DMS53 (cell line): ENCODE data around the gene RPLP1.
"Not testable (repeated sequence)": the region's sequence is repeated elsewhere in the genome, so short reads cannot be mapped to it uniquely, and the experiment has no call there.

Source experiments
- DNase-seq: peaks from one replicate; lab custom pipeline; 2025; lab: John Stamatoyannopoulos, UW

The RPLP1 gene

DNA sequence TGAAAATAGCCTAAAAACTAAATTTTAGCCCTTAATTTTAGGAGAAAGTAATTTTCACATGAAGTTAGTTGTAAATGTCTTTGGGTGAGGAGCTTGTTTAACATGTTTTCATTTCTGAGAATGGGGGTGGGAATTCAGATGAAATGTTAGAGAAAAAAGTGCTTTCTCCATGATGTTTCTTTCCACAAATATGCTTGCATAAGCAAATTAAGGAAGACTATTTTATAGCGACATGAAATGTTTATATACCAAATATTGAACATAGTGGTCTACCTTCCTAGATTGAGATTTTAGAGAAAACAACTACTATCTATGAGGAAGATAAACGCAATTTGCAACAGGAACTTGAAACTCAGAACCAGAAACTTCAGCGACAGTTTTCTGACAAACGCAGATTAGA is 13.0 kb upstream of the RPLP1 start:
- no peak for DNase-seq

DNA sequence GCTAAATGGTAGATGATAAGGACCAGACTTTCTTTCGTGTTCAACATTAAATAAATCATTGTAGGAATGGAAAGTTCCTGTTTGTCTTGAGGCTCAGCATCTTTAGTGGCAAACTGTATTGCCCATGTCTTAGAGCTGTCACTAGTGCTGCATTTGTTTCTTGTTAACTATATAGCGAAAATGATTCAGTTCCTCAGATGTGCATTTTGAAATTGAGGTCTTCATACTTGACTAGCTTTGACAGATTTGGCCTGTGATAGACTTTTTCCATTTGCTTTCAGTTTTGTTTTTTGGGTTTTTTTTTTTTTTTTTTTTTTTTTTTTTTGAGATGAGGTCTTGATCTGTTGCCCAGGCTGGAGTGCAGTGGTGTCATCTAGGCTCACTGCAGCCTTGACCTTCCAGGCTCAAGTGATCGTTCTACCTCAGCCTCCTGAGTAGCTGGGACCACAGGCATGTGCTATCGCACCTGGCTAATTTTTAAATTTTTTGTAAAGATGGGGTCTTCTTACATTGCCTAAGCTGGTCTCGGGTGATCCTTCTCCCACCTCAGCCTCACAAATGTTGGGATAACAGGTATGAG is 9.5 kb upstream of the RPLP1 start:
- no peak for DNase-seq

DNA sequence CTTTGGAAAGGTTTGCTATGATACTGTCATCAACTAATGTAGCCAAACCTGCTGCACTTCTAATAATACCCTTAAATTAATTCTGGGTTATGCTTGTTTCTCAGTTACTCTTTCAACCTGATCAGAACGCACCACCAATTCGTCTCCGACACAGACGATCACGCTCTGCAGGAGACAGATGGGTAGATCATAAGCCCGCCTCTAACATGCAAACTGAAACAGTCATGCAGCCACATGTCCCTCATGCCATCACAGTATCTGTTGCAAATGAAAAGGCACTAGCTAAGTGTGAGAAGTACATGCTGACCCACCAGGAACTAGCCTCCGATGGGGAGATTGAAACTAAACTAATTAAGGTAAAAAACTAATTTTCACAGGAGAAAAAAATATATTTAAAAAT is 7.9 kb upstream of the RPLP1 start:
- DNase-seq, result no peak

DNA sequence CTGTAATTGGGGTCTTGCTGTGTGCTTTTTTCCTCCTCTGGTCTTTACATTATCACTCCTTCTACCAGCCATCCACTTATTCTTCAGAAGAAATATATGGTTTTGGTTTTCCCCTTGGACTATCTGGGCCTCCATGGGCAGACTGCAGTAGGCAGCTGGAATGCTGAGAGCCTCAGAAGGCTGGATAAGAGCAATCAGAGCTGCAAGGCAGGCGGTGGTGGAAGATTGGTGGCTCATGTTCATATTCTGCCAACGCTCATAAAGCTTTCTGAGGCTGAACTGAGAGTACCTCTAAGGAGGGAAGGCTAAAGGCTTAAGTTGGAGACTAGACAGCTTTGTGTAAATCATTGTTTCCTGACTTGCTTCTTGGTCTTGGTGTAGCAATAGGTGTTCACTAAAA is 5.7 kb upstream of the RPLP1 start:
- DNase-seq, result no peak

DNA sequence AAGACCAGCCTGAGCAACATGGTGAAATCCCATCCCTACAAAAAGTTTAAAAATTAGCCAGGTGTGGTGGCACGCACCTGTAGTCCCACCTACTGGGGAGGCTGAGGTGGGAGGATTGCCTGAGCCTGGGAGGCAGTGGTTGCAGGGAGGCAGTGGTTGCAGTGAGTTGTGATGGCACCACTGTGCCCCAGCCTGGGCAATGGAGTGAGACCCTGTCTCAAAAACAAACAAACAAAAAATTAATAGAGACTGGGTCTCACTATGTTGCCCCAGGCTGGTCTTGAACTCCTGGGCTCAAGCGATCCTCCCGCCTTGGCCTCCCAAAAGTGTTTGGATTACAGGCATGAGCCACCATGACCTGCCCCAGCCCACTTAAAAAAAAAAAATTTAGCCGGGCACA is 2.4 kb upstream of the RPLP1 start:
- not testable (repeated sequence) for DNase-seq

DNA sequence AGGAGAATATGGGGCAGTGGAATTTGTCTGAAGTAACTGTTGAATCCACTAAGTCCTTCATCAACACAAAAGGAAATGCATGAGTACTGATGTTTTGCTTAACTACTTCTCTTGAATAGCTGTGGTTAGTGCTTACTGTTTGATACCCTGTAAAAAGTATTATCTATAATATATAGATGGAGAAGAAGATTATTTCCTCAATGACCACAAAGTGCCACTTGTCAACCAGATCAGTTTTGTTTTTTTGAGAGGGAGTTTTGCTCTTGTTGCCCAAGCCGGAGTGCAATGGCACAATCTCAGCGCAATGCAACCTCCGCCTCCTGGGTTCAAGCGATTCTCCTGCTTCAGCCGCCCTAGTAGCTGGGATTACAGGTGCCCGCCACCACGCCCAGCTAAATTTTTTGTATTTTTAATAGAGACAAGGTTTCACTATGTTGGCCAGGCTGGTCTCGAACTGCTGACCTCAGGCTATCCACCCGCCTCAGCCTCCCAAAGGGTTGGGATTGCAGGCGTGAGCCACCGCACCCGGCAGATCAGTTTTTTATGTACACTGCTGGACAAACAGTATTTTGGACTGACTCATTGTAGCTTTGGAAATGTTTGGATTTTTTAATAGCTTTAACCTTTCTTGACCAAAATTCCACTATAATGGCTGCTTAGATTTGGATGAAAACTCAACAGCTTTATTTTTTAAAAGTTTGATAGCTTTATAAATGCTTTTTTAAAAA is 1.5 kb upstream of the RPLP1 start:
- no peak for DNase-seq

DNA sequence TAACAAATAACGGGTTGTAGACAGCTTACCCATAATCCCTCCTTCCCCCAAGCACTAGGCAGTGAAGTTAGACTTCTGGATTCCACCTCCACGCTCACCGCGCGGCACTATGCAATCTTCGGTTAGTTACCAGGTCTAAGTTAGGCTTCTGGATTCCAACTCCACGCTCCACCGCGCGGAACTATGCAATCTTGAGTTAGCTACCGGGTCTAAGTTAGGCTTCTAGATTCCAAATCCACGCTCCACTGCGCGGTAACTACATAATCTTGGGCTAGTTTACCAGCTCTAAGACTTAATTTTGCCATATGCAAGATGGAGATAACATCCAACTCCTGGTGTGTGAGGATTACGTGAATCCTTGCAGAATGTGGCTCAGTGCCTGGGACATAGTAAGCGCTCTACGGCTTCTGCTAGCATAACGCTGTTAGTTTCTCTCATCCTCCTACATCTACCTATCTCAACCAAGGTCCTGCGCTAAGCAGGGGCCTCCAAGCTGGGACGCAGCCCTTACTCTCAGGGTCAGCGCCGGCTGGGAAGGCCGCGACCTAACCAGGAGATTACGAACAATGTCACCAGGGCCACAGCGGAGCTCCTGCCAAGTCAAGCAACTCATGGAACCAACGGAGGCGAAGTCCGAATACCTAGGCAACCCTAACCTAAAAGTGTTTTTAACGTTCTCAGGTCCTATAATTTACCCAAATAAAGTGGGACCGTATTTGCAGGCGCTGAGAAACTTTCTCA is 497 bp upstream of the RPLP1 start:
- DNase-seq, result peak; percentile 88

DNA sequence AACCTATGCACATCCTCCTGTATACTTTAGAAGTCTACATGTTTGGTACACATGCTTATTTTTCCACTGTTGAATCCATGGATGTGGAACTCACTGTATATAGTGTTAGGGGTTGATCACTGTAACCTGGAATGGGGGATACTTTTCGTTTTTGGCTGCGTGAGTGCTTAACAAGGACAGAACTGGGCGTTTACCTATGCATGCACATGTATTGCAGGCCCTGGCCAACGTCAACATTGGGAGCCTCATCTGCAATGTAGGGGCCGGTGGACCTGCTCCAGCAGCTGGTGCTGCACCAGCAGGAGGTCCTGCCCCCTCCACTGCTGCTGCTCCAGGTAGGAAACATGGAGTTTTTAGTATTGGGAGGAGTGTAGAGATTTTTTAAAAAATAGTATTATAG is 2.3 kb downstream of the RPLP1 start:
- peak; percentile 20 for DNase-seq

DNA sequence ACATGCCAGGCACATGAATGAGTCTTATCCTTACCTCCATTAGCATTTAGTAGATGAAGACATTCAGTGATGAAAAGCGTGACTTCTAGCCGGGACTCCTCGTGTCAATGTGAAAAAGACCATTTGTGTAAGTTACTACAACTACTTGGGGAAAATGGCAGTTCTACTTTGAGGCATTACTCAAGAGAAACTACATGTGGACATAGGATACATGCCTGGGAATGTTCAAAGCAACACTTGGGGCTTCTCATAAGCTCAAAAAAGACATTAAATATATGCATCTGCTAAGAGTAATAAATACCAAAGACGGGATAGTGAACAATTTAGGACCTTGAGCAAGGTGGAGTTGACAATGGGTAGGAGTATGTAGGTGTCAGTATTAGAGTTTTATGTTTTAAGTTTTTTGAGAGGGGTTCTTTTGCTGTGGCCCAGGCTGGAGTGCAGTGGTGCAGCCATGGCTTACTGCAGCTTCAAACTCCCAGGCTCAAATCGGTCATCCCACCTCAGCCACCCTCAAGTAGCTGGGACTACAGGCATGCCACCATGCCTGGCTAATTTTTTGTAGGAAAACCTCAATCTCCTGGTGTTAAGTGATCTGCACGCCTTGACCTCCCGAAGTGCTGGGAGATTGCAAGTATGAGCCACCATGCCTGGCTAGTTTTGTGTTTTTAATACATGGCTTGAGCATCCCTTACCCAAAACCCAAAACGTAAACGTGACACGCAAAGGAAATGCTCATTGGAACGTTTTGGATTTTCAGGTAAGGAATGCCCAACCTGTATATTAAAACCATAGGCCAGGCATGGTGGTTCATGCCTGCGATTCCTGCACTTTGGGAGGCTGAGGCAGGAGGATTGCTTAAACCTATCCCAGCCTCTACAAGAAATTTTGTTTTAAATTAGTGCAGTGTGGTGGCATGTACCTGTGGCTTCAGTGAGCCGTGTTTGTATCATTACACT is 3.9 kb downstream of the RPLP1 start:
- peak; percentile 30 for DNase-seq

DNA sequence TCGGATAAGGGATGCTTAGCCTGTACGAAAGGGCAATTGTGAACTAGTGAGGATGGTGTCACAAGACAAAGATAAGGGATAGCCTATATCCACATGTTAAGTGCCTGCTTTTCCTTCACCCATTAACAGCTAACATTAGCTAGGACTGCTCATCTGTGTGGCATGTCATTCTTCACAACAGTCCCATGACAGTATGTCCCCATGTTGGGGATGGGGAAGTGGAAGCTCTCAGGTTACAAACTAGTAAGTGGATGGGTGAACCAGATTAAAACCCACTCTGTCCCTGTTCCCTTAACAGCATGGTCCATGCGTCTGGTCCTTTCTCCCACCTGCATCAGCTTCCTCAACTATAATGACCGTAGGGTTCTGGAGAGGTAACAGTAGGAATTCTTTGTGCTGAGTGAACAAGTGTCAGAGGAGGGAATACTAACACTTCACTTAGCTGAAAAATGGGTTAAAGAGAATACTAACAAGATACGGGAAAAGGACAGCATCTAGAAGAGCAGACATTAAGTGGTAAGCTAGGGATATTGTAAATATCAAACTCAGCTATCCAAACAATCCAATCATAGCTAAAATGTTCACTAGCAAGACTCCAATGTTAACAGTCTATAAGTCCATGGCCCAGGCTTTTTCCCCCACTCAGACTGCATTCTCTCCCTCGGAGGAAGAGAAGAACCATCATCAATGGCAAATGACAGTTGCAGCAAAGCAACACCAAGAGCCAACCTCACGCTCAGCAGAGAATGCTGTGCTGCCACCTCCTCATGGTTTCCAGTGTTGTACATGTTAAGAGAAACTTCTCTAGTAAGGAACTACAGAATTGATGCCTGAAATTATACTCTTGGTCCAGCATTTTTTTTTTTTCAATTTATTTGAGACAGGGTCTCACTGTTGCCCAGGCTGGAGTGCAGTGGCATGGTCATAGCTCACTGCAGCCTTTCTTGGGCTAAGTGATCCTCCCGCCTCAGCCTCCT is 5.0 kb downstream of the RPLP1 start:
- peak; percentile 77 for DNase-seq

DNA sequence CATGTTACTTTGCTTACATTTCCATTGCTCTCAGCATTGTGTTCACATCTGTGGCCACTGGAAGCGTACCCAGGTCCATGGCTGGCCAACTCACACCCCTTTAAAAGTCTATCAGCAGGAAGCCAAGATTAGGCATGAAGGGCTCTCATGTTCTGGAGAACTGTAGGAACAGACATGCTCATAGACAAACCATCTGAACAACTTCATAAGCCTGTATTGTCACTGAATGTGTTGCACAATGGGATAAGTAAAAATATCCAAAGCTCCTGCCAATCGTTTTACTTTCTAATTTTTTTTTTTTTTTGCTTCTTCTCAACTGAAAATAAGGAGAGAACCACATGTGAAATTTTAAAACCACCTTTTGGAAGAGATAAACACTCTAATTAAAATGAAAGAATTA is 6.4 kb downstream of the RPLP1 start:
- no peak for DNase-seq

DNA sequence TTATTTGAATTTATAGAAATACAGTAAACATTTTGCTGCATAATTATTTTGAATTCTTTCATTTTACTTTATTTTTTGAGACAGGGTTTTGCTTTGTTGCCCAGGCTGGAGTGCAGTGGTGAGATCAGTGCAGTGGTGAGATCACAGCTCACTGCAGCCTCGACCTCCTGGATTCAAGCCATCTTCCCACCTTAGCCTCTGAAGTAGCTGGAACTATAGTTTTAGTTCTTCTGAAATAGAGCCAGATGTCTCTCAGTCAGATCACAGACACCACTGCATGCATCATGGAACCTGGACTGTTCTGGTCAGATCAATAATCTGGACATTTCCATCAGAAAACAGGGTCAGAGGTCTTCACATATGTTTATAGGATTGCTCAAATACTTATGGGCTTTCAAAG is 7.9 kb downstream of the RPLP1 start:
- no peak for DNase-seq

DNA sequence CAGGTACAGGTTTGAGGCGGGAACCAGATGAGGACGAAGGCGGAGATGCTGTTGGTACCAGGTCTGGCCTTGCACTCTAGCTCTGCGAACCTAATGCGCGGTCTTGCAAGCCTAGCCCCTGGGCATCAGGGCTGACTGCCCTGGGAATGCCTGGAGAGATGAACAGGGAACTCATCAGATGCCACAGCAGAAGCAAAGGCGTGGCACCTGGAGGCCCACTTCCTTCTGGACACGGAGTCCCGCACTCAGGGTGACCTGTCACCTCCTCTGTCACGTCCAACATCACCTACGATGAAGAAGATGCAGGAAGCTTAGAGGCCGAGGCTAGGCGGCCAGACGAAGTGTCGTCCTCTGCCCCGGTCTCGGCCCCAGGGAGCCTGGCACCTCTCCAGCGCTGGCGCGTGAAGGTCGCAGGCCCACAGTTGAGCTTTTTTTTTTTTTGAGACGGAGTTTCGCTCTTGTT is 9.4 kb downstream of the RPLP1 start:
- DNase-seq, result peak; percentile 69

DNA sequence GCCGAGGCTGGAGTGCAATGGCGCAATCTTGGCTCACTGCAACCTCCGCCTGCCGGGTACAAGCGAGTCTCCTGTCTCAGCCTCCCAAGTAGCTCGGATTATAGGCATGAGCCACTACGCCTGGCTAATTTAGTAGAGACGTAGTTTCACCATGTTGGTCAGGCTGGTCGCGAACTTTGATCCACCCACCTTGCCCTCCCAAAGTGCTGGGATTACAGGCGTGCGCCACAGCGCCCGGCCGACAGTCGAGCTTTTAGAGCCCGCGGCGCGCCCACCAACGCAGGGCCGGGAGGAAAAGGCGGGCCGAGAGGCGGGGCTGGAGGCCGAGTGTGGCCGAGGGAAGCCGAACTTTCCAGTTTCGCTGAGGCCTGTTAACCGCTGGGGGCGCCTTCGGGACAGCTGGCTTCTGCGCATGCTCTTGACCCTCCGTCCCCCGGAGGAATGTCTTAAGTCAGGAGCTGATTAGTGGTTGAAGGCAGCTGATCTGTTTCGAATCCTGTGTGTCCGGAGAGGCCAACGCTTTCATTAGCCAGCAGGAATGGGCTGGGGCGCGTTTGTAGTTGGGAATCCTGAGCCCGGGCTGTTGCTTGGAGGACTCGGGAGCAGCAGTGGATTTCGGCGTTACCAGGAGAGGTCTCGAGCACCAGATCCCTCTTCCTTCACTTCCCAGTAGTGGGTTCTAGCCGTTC is 10.0 kb downstream of the RPLP1 start:
- peak; percentile 96 for DNase-seq

DNA sequence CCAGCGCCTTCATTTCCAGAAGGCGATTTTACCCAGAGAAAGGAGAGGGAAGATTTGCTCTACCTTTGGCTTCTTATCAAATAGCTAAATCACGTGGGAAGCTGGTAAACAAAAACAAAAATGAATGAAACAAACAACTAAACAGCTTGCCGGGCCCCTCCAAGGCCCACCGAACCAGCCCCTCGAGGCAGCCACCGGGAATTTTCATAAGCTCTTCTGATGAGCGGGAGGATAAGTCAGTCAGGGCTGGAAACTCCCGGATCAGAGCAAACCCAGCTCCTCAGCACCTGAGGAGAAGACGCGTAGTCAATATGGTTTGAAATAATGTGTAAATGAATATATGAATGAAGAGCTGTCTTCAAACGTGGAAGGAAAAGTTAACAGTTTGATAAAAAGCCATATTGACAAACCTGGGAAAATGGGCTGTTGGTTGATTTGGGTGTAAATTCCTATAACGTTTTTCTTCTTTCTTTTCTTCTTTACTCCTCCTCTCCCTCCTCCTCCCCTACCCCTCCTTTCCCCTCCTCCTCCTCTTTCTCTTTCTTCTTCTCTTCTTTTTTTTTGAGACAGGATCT is 10.7 kb downstream of the RPLP1 start:
- peak; percentile 41 for DNase-seq

DNA sequence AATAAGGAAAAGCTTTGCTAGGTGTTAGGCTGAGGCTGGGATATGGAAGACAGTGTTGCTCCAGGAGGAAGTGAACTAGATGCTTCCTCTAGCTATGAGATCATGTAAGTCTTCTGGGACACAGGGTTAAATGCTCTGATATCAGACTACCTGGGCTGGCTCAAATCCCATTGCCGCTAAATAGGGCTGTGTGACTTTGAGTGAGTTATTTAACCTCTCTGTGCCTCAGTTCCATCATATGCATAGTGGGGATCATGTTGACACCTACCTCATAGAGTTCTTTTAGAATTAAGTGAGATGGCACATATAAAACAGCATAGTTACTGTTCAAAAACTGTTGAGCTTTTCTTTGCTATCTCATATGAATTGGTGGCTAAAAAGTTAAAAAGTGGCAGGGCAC is 12.6 kb downstream of the RPLP1 start:
- no peak for DNase-seq

DNA sequence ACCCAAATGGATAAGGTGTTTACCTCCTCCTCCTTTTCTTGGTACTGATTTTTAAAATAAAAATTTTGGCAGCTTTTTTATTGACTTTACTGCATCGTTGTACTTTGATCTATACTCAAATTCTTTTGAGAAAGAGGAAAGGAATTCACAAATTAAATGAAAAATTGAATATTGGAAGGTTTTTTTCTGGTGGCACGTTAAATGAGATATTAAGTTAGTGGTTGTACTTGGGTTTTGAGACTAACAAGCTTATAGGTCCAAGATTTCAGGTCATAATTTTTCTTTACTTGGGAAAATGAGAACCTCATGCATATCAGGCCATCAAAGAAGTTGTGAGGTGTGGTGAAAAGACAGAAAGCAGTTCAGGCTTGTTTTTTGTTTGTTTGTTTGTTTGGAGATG is 14.1 kb downstream of the RPLP1 start:
- DNase-seq, result no peak

DNA sequence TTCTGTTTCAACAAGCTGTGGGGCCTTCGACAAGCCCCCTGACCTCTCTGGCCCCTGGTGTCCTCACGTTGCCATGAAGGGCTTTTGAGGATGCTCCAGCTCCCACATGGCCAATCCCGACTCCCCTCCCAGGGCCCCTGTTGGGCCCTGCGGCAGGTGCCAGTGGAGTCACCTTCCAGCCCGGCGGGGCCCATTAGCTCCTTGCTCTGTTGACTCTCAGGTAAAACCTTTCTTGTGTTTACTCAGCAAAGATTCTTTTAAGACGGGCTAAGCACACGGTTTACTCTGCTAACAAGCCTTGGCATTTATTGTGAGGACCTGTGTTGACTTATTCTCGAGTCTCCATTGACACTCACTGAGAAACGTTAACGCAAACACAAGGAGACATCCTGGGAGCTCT is 15.0 kb downstream of the RPLP1 start:
- DNase-seq, result peak; percentile 80

DNA sequence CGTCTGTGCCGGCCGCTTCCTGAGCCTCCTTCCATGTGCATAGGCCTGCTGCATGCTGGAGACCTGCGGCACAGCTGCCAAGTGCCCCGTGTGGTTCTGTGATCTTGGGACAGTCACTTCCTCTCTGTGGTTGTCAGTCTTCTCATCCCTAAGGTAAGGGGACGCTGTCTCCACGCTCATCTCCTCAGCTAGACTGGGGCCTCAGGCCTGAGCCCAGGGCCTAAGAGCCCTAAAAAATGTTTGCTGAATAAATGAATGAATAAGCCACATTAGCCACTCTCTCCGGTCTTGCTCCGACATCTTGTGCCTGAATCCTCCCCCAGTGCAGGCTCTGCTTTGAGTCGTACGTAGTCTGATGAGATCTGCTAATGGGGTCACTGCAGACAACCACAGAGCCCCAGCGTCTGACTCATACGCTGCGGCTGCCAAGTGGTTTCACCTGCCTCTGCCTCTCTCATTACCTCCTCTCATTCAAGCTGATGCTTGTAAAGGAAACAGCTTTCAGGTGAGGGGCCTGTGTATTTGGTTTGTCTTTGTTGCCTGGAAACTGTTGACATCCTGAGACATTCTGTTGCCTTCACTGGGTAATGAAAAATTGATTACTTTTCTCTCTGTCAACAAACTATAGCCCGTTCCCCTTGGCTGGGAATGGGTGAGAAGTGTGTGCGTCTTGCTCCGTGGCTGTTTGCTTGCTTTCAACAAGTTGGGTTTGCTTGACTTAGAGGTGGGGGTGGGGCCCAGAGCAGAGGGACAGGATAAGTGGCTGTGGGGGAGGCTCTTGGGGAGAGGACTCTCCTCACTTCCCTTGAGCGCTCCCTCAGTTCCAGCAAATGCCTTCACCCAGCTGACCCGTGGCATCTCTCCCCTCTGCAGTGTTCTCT is 15.9 kb downstream of the RPLP1 start:
- DNase-seq, result peak; percentile 99
